ENCODE measurements around the gene FANK1. TPM values are rescaled to one million over a fixed set of nuclear protein-coding genes. Genes with fewer than 3 reads are reported as not detected.

FANK1 gene
- total RNA-seq, 1 experiment from 2014 or later: 2.5 TPM

DNA sequence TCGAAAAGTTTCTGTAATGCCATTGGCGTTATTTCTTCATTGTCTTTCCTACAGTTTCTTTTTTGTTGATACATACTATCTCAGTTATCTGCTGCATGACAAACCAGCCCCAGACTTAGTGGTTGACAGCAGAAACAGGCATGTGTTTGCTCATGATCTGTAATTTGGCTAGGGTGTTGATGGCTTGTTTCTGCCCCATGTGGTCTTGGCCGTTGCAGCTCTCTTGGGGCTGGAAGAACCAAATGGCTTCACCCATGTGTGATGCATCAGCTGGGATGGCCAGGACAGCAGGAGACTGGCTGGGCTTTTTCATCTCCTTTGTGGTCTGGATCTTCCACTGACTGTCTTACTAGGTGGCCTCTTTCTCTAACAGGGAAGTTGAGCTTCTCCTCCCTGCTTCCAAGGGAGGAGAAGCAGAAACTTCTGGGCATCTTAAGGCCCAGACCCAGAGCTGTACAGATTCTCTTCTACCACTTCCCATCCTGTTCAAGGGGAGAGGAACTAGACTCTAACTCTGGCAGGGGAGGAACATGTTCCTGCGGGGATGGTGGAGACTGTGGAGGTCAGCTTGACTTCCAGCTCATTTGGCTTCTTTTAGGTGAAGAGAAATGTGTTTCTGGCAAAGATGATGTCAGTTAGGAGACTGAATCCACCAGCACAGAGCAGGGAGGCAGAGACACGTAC is 89.3 kb downstream of the FANK1 start:
- Mint-ChIP-seq H3K36me3 (ENCODE audit: insufficient read depth, unreplicated experiment) (no peaks in the 10 kb centered on the region), H3K27me3 (ENCODE audit: insufficient read depth, unreplicated experiment) (no peaks in the 10 kb centered on the region), H3K4me3 (ENCODE audit: unreplicated experiment) (no peak overlapping the region), H3K9me3 (ENCODE audit: unreplicated experiment) (no peaks in the 10 kb centered on the region), H3K4me1 (ENCODE audit: insufficient read depth, unreplicated experiment) (no peaks in the 10 kb centered on the region), H3K27ac (ENCODE audit: low read depth, unreplicated experiment) (no peak overlapping the region)
- BruUV-seq (replicated peaks): no TSS peak
- TF ChIP-seq, protein P1, sequence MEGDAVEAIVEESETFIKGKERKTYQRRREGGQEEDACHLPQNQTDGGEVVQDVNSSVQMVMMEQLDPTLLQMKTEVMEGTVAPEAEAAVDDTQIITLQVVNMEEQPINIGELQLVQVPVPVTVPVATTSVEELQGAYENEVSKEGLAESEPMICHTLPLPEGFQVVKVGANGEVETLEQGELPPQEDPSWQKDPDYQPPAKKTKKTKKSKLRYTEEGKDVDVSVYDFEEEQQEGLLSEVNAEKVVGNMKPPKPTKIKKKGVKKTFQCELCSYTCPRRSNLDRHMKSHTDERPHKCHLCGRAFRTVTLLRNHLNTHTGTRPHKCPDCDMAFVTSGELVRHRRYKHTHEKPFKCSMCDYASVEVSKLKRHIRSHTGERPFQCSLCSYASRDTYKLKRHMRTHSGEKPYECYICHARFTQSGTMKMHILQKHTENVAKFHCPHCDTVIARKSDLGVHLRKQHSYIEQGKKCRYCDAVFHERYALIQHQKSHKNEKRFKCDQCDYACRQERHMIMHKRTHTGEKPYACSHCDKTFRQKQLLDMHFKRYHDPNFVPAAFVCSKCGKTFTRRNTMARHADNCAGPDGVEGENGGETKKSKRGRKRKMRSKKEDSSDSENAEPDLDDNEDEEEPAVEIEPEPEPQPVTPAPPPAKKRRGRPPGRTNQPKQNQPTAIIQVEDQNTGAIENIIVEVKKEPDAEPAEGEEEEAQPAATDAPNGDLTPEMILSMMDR (IDR thresholded peaks at IDR 0.05; ENCODE audit: unreplicated experiment): no peak
- DNase-seq (ENCODE audit: unreplicated experiment): no peak
- CTCF ChIA-PET: interaction anchor here (0.6 to 6.2 kb wide), 5 partner anchors 8 to 764 kb away, joined by 3 to 40 read pairs (median 3); no protein-coding TSS in a partner anchor
- POLR2A ChIA-PET: no interaction called here
- intact Hi-C loops (cut with micrococcal nuclease): loop anchor here (1.0 to 10.0 kb wide), 2 partner anchors 609 to 764 kb away; no protein-coding TSS in a partner anchor

DNA sequence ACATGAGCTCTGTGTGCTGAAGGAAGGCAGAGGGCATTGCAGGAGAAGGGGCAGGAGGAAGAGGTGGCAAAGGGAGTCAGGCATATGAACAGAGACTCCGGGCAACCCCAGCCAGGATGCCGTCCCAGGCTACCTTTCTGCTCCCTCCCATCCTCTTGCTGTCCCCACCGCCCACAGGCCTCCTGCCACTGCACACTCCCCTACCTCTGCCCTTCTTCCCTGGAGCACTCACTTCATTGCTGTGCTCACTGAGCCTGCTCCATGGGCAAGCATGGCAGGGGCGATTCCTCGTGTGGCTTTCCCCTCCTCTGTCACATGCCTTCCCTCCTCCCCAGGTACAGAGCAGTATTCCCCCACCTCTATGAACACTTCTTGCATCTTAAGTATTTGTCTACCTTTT is 93.4 kb downstream of the FANK1 start:
- no peak for DNase-seq (ENCODE audit: unreplicated experiment)
- H3K36me3 Mint-ChIP-seq (ENCODE audit: insufficient read depth, unreplicated experiment): no peaks in the 10 kb centered on the region
- TF ChIP-seq, protein P1 (IDR thresholded peaks at IDR 0.05; ENCODE audit: unreplicated experiment): no peak
- no peak overlapping the region for H3K4me3 Mint-ChIP-seq (ENCODE audit: unreplicated experiment)
- intact Hi-C loops (cut with micrococcal nuclease): loop anchor here (10.0 kb wide), 1 partner anchor 605 kb away; no protein-coding TSS in a partner anchor
- H3K4me1 Mint-ChIP-seq (ENCODE audit: insufficient read depth, unreplicated experiment): peaks cover 2% of the 10 kb centered on the region
- no TSS peak for BruUV-seq (replicated peaks)
- H3K27ac Mint-ChIP-seq (ENCODE audit: low read depth, unreplicated experiment): no peak overlapping the region
- no peaks in the 10 kb centered on the region for H3K27me3 Mint-ChIP-seq (ENCODE audit: insufficient read depth, unreplicated experiment)
- H3K9me3 Mint-ChIP-seq (ENCODE audit: unreplicated experiment): no peaks in the 10 kb centered on the region
- ChIA-PET CTCF (interaction anchor here (0.7 to 3.0 kb wide), 4 partner anchors 9 to 514 kb away, joined by 3 to 6 read pairs (median 3); no protein-coding TSS in a partner anchor), POLR2A (no interaction called here)

DNA sequence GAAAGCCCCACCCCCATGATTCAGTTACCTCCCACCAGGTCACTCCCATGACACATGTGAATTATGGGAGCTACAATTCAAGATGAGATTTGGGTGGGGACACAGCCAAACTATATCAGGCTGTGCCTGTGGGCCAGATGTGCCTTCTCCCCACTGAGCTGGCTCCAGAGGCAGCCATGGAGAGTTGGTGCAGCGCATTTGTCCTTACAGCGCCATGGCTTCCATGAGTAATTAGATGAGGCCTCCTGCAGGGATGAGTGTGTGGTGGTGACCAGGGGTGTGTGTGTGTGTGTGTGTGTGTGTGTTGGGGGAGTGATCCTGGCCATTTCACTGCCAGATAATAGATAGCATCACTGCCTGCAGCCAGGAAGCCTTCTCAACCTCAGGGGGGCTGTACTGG is 94.6 kb downstream of the FANK1 start:
- H3K27ac Mint-ChIP-seq (ENCODE audit: low read depth, unreplicated experiment): no peak overlapping the region

DNA sequence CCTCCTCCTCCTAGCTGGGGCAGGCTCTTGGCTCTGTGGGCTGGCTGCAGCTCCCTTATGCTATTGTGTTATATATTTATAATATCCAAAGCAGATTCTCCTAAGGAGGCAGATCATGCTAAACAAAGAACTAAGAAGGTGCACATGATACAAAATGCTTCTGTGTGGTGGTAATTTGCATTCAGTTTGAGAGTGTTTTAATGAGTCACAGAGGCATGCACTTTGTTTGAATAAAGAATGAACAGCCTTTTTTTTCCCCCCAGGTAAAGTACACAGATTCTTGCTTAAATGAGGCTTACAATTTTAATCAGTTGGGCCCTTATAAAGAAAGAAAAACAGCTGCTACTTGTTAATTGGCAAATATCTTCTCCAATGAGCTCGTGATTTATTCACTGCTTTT is 95.0 kb downstream of the FANK1 start:
- intact Hi-C loops (cut with micrococcal nuclease): no loop called here
- TF ChIP-seq, protein P1 (IDR thresholded peaks at IDR 0.05; ENCODE audit: unreplicated experiment): no peak
- no peaks in the 10 kb centered on the region for H3K36me3 Mint-ChIP-seq (ENCODE audit: insufficient read depth, unreplicated experiment)
- no peak overlapping the region for H3K4me3 Mint-ChIP-seq (ENCODE audit: unreplicated experiment)
- no TSS peak for BruUV-seq (replicated peaks)
- CTCF ChIA-PET: interaction anchor here (1.2 to 2.0 kb wide), 2 partner anchors 9 to 758 kb away, joined by 4 to 6 read pairs; no protein-coding TSS in a partner anchor
- no peak overlapping the region for H3K27ac Mint-ChIP-seq (ENCODE audit: low read depth, unreplicated experiment)
- DNase-seq (ENCODE audit: unreplicated experiment): no peak
- POLR2A ChIA-PET: interaction anchor here (0.9 kb wide), 1 partner anchor 25 kb away, joined by 4 read pairs; no protein-coding TSS in a partner anchor
- no peaks in the 10 kb centered on the region for H3K9me3 Mint-ChIP-seq (ENCODE audit: unreplicated experiment)
- peaks cover 4% of the 10 kb centered on the region for H3K4me1 Mint-ChIP-seq (ENCODE audit: insufficient read depth, unreplicated experiment)
- no peaks in the 10 kb centered on the region for H3K27me3 Mint-ChIP-seq (ENCODE audit: insufficient read depth, unreplicated experiment)

More for the DNA sequence above, 94.6 kb downstream of the FANK1 start:
- POLR2A ChIA-PET: interaction anchor here (0.9 kb wide), 1 partner anchor 24 kb away, joined by 4 read pairs; no protein-coding TSS in a partner anchor
- H3K4me1 Mint-ChIP-seq (ENCODE audit: insufficient read depth, unreplicated experiment): peaks cover 4% of the 10 kb centered on the region
- DNase-seq (ENCODE audit: unreplicated experiment): no peak
- TF ChIP-seq, protein P1 (IDR thresholded peaks at IDR 0.05; ENCODE audit: unreplicated experiment): no peak
- H3K27me3 Mint-ChIP-seq (ENCODE audit: insufficient read depth, unreplicated experiment): no peaks in the 10 kb centered on the region
- intact Hi-C loops (cut with micrococcal nuclease): no loop called here
- no peak overlapping the region for H3K4me3 Mint-ChIP-seq (ENCODE audit: unreplicated experiment)
- CTCF ChIA-PET: interaction anchor here (1.2 to 2.0 kb wide), 2 partner anchors 8 to 758 kb away, joined by 4 to 6 read pairs; no protein-coding TSS in a partner anchor
- no peaks in the 10 kb centered on the region for H3K36me3 Mint-ChIP-seq (ENCODE audit: insufficient read depth, unreplicated experiment)
- no TSS peak for BruUV-seq (replicated peaks)
- no peaks in the 10 kb centered on the region for H3K9me3 Mint-ChIP-seq (ENCODE audit: unreplicated experiment)
